LNCAP (cell line): ENCODE measurements around the gene SYNE1.

Experiments
- TF ChIP-seq, protein P1 (sequence below): fragments of 450-650 bp; IDR thresholded peaks from 2 replicates; pipeline ENCODE4 v1.5.1; 2017; ENCODE audit warnings: mild to moderate bottlenecking

SYNE1 gene

DNA sequence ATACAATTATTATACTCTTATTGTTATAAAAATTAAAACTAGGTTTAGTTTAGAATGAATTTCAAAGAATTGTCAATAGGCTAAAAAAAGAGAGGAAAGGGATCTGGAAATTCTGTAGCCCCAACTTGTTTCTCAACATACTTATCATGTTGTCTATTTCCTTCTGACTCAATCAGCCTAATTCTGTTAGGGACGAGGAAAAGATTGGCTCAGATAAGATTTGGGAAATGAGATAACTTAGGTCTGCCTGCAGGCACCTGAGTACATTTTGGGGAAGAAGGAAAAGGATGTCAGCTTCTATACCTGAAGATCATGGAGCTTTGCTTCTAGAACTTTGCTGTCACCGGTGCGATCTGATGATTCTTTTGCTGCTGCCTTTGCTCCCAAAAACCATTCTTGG is 238.8 kb downstream of the SYNE1 start:
- TF ChIP-seq, protein P1, sequence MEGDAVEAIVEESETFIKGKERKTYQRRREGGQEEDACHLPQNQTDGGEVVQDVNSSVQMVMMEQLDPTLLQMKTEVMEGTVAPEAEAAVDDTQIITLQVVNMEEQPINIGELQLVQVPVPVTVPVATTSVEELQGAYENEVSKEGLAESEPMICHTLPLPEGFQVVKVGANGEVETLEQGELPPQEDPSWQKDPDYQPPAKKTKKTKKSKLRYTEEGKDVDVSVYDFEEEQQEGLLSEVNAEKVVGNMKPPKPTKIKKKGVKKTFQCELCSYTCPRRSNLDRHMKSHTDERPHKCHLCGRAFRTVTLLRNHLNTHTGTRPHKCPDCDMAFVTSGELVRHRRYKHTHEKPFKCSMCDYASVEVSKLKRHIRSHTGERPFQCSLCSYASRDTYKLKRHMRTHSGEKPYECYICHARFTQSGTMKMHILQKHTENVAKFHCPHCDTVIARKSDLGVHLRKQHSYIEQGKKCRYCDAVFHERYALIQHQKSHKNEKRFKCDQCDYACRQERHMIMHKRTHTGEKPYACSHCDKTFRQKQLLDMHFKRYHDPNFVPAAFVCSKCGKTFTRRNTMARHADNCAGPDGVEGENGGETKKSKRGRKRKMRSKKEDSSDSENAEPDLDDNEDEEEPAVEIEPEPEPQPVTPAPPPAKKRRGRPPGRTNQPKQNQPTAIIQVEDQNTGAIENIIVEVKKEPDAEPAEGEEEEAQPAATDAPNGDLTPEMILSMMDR, result no peak

DNA sequence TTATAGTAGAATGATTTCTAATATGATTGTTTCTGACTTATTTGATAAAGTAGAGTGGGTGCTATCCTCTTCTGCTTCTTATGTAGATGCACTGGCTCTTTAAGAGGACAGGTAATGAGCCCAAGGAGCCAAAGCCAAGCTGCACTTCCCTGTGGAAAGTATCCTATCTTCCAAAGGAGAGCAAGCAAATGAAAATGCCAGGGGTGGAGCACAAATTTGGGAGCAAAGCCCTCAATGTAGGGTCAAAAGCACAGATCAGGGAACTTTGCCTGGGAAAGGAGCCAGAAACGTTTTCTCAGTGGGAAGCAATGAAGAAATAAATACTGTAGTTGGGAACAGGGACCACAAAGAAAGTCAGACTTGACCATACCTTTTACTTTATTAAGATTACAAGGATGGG is 242.9 kb downstream of the SYNE1 start:
- TF ChIP-seq, protein P1, result no peak

DNA sequence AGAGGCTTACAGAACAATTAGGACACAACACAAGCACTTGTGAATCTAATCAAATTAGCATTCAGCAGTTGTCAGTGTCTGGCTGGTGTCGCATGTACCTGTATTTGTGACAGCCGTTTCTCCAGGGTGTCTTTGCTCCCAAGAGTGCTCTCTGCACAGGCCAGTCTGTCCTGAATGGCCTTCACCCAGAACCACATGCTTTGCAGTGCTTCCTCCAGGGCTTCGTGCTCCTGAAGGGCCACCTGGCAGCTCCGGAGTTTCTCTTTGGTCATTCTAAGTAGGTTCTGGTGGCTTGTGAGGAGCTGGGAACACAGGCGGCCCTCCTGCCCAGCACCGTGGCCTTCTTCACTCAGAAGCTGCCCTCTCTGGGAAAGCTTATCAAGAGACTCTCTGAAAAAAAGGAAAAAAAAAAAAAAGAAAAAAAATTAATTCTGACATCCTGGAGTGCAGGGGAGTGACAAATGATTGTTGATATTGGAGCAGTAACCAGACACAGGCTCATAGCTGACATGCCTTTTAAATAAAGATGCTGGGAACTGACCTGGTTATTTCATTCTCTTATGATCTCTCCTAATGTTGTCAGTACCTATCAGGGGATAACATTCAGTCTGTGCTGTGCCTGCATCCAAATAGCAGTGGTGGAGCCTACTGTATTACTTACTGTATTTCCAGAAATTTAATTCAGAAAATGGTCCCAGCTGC is 245.8 kb downstream of the SYNE1 start:
- TF ChIP-seq, protein P1, result no peak

DNA sequence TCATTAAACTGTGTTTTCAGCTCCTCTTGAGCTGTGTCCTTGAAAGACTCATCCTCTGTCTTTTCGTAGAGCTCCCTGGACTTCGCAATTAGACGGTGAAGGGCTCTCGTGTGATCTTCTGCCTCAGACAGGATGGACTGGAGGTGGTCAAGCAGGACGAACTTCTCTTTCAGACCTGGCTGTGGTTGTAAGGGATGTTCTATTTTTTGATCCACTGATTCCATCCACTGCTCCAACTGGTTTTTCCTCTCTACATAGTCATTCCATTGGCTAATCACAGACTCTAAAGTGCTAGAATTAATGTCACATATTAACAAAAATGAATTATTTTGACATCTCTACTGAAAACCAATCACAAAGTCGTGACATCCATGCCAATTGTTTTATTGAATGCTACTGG is 250.1 kb downstream of the SYNE1 start:
- TF ChIP-seq, protein P1, result no peak

DNA sequence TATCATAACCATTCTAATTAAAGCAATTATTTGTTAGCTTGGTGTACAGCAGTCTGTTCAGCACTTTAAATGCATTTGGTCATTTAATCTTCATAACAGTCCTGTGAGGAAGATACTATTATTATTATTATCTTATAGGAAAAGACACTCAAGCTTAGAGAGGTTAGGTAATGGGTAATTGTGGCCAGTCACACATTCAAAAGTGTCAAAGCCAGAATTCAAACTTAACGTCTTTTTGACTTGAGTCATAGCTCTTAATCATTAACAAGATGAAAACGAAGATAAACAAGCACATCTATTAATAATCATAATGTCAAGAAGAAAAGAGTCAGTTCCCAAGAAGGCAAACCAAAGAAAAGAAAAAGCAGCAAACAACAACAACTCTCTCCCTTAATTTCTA is 251.0 kb downstream of the SYNE1 start:
- TF ChIP-seq, protein P1, result no peak

DNA sequence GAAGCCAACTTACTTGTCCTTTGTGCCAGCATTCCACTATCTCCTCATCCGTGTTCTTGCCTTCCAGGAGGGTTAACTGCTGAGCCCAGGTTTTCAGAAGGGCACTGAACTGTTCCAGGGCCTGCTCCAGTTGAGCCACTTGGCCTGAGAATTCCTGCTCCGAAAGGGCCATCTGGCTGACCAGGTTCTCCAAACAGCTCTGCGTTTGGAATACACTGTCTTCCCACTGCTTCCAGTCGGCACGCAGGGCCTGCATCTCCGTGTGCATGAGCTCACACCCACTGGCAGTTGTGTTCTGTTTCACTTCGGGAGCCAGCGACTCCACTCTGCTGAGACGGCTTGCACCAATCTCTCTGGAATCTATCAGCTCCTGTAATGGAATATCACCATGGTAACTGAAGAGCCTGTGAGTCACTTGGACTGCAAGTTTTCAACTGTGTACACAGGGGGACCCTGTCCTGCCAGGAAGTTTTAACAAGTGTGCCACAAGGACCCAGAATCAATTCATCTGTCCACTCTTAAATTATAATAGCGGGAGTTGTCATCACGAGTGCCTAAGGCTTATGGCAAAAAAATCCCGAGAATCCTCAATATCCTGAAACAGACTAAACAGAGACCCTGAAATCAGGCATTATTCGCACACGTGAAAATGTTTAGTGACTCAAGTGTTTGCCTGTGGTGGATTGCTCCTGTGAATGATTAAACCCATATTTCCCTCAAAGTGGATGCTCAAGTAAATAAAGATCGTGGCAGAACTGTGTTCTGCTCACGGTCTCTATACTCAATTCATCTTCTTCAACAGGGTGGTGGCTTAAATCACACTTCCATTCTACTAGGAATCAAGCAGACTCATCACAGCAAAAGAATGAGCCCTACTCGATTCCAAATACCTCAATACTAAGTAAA is 255.9 kb downstream of the SYNE1 start:
- TF ChIP-seq, protein P1, result no peak

DNA sequence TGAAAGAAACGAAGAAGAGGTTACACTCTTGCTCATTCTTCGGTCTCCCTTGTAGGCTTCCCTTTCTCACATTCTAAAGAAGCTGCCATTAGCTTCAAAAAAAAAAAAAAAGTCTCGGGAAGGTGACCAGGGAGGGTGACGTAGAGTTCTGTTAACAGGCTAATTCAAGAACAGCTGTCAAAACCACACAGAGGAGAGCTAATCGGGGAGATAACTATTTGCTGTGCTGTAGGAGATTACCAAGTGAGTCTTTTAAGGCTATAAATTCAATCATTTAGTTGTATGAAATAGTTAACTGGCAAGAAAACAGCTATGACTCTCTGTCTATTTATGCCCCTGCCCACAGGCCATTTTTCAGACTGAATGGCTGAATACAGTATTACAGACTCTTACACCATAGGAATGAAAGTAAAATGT is 256.8 kb downstream of the SYNE1 start:
- TF ChIP-seq, protein P1, result no peak
